Colonic mucosa (tissue), 4 donors: Measurements from ENCODE around the gene ALKBH6. TPM values are rescaled to one million over a fixed set of nuclear protein-coding genes. Genes with fewer than 3 reads are reported as not detected.

ENCODE experiments used
- DNase-seq: peaks from one replicate; pipeline ENCODE4 v3.0.0-alpha.2; 2020
- H3K27ac ChIP-seq: fragments of 200-600 bp; one replicate; pipeline ENCODE4 v1.8.0; 2021
- H3K27me3 ChIP-seq: fragments of 200-600 bp; one replicate; pipeline ENCODE4 v1.8.0; 2021
- H3K36me3 ChIP-seq: fragments of 200-600 bp; one replicate; pipeline ENCODE4 v1.8.0; 2021
- H3K4me1 ChIP-seq: fragments of 200-600 bp; one replicate; pipeline ENCODE4 v1.8.0; 2021; ENCODE audit warnings: mild to moderate bottlenecking
- H3K4me3 ChIP-seq: fragments of 200-600 bp; one replicate; pipeline ENCODE4 v1.8.0; 2021
- H3K9ac ChIP-seq, 2 donors: one replicate each; pipeline ENCODE4 v1.7.0; 2013; ENCODE audit warnings: control low read depth in 2 of 2, low read depth in 2 of 2, low read length in 2 of 2
- H3K9me3 ChIP-seq: fragments of 200-600 bp; one replicate; pipeline ENCODE4 v1.8.0; 2021
- CTCF ChIP-seq: fragments of 200-600 bp; IDR thresholded peaks from one replicate; pipeline ENCODE4 v1.8.0; 2022; ENCODE audit warnings: antibody characterized with exemption, mild to moderate bottlenecking
- intact Hi-C: fragments of 100-400 bp; cut with DNase I; formaldehyde crosslinking; loops from one replicate; pipeline ENCODE4 v1.14.1; 2022
- total RNA-seq, 2 donors: library from RNA; stranded (reverse); fragmentation: NEBNext Ultra II Directional in 1 of 2; extraction: Animal tissue kit (Norgen Biotek cat#: 25700) in 1 of 2; gene quantifications; one replicate each; pipeline ENCODE4 v1.2.1, GENCODE V29; 2021
- donor health status: healthy.
- donor health status: DM: no; HTN: no; CAD: no.
- donor health status: DM: no; HTN: no; CAD: no.

Gene ALKBH6
- total RNA-seq, 2 donors from 2014 or later: 17.0 to 26.2 TPM

GRCh38 chr19:35966771-35967170, 47.2 kb downstream of the ALKBH6 start:
- H3K9me3 ChIP-seq: no peaks in the 10 kb centered on the region
- intact Hi-C loops: no loop called here
- no peak overlapping the region for H3K27ac ChIP-seq
- no peaks in the 10 kb centered on the region for H3K36me3 ChIP-seq
- no peaks in the 10 kb centered on the region for H3K27me3 ChIP-seq
- no peaks in the 10 kb centered on the region for H3K4me1 ChIP-seq
- no peak for TF ChIP-seq CTCF
- no peak for DNase-seq
- H3K9ac ChIP-seq: no peak overlapping the region
- H3K4me3 ChIP-seq: no peak overlapping the region

- no peak overlapping the region for H3K9ac ChIP-seq
- H3K4me3 ChIP-seq: no peak overlapping the region
- H3K27ac ChIP-seq: no peak overlapping the region
- no peaks in the 10 kb centered on the region for H3K36me3 ChIP-seq
- no peak for TF ChIP-seq CTCF
- H3K27me3 ChIP-seq: peaks cover 14% of the 10 kb centered on the region
- H3K9me3 ChIP-seq: no peaks in the 10 kb centered on the region
- H3K4me1 ChIP-seq: no peaks in the 10 kb centered on the region
- no peak for DNase-seq
- intact Hi-C loops: no loop called here
These were observed 50.5 kb downstream of the ALKBH6 start for GRCh38 chr19:35963514-35963913.

- no peak for TF ChIP-seq CTCF
- peaks cover 14% of the 10 kb centered on the region for H3K27me3 ChIP-seq
These were observed 53.5 kb downstream of the ALKBH6 start for GRCh38 chr19:35960432-35960972.

GRCh38 chr19:35959968-35960320, 54.1 kb downstream of the ALKBH6 start:
- no peaks in the 10 kb centered on the region for H3K9me3 ChIP-seq
- no peak for TF ChIP-seq CTCF
- H3K9ac ChIP-seq: no peak overlapping the region
- no peak for DNase-seq
- intact Hi-C loops: no loop called here
- peaks cover 14% of the 10 kb centered on the region for H3K27me3 ChIP-seq
- no peak overlapping the region for H3K27ac ChIP-seq
- no peaks in the 10 kb centered on the region for H3K36me3 ChIP-seq
- no peaks in the 10 kb centered on the region for H3K4me1 ChIP-seq
- H3K4me3 ChIP-seq: no peak overlapping the region

More at GRCh38 chr19:35960432-35960972, 53.5 kb downstream of the ALKBH6 start:
- H3K36me3 ChIP-seq: no peaks in the 10 kb centered on the region
- H3K4me1 ChIP-seq: no peaks in the 10 kb centered on the region
- no peak for DNase-seq
- no peak overlapping the region for H3K4me3 ChIP-seq
- no peak overlapping the region for H3K27ac ChIP-seq
- no peak overlapping the region for H3K9ac ChIP-seq
- no peaks in the 10 kb centered on the region for H3K9me3 ChIP-seq
- intact Hi-C loops: no loop called here

Other genes starting within 250 kb of the ALKBH6 start
- 10 to 100 TPM in 1 of 2 donors, 1 to 10 TPM in 1; 6.0 to 25.0 TPM for gene ARHGAP33, start 238.6 kb downstream of the ALKBH6 start, total RNA-seq
- gene PRODH2, start 201.4 kb downstream of the ALKBH6 start, total RNA-seq: not detected
- not detected for gene NPHS1, start 161.7 kb downstream of the ALKBH6 start, total RNA-seq
- under 1 TPM in 1 of 2 donors, not detected in 1; 0.13 TPM for gene KIRREL2, start 157.3 kb downstream of the ALKBH6 start, total RNA-seq
- gene APLP1, start 145.6 kb downstream of the ALKBH6 start, total RNA-seq: 1 to 10 TPM; 2.6 to 3.7 TPM
- 10 to 100 TPM in 1 of 2 donors, 1 to 10 TPM in 1; 8.6 to 11.2 TPM for gene NFKBID, start 113.7 kb downstream of the ALKBH6 start, total RNA-seq
- gene HCST, start 111.7 kb downstream of the ALKBH6 start, total RNA-seq: 1 to 10 TPM; 2.4 to 4.8 TPM
- gene TYROBP, start 105.9 kb downstream of the ALKBH6 start, total RNA-seq: 10 to 100 TPM; 10.4 to 32.8 TPM
- gene LRFN3, start 77.8 kb downstream of the ALKBH6 start, total RNA-seq: 10 to 100 TPM; 10.0 to 17.4 TPM
- gene SDHAF1, start 19.0 kb downstream of the ALKBH6 start, total RNA-seq: 10 to 100 TPM; 25.2 to 31.6 TPM
- 10 to 100 TPM in 1 of 2 donors, 1 to 10 TPM in 1; 9.3 to 10.1 TPM for gene SYNE4, start 5.4 kb downstream of the ALKBH6 start, total RNA-seq
- gene CLIP3, start 18.7 kb upstream of the ALKBH6 start, total RNA-seq: 10 to 100 TPM in 1 of 2 donors, 1 to 10 TPM in 1; 3.4 to 11.7 TPM
- 1 to 10 TPM; 3.3 to 4.6 TPM for gene THAP8, start 40.1 kb upstream of the ALKBH6 start, total RNA-seq
- gene WDR62, start 40.7 kb upstream of the ALKBH6 start, total RNA-seq: 10 to 100 TPM in 1 of 2 donors, 1 to 10 TPM in 1; 2.1 to 13.1 TPM
- gene OVOL3, start 96.9 kb upstream of the ALKBH6 start, total RNA-seq: not detected
- 10 to 100 TPM; 41.6 to 94.0 TPM for gene POLR2I, start 100.7 kb upstream of the ALKBH6 start, total RNA-seq
- 100 to 1,000 TPM in 1 of 2 donors, 10 to 100 TPM in 1; 82.3 to 115 TPM for gene TBCB, start 101.3 kb upstream of the ALKBH6 start, total RNA-seq
- gene CAPNS1, start 125.9 kb upstream of the ALKBH6 start, total RNA-seq: 100 to 1,000 TPM; 677 to 794 TPM
- gene COX7A1, start 138.2 kb upstream of the ALKBH6 start, total RNA-seq: 10 to 100 TPM in 1 of 2 donors, 1 to 10 TPM in 1; 8.2 to 17.1 TPM
- gene ZNF565, start 200.5 kb upstream of the ALKBH6 start, total RNA-seq: 1 to 10 TPM; 2.2 to 3.2 TPM
- gene ZNF146, start 200.9 kb upstream of the ALKBH6 start, total RNA-seq: 10 to 100 TPM; 44.0 to 45.2 TPM